Endothelial cell (in vitro differentiated cells): Measurements from ENCODE around the gene FASLG. TPM values are rescaled to one million over a fixed set of nuclear protein-coding genes. Genes with fewer than 3 reads are reported as not detected.

ENCODE experiments used
- DNase-seq: peaks from one replicate; pipeline ENCODE4 v3.0.0; 2021; ENCODE audit warnings: low spot score
- H3K27ac Mint-ChIP-seq: one replicate; pipeline ENCODE4 v1.8.0; 2021; ENCODE audit warnings: mixed read lengths, inconsistent platforms; ENCODE audit not compliant: unreplicated experiment
- H3K27me3 Mint-ChIP-seq: one replicate; pipeline ENCODE4 v1.8.0; 2021; ENCODE audit warnings: mild to moderate bottlenecking, moderate library complexity, mixed read lengths, inconsistent platforms; ENCODE audit not compliant: unreplicated experiment
- H3K36me3 Mint-ChIP-seq: one replicate; pipeline ENCODE4 v1.8.0; 2021; ENCODE audit warnings: mild to moderate bottlenecking, low read depth, mixed read lengths, inconsistent platforms; ENCODE audit not compliant: unreplicated experiment
- H3K4me1 Mint-ChIP-seq: one replicate; pipeline ENCODE4 v1.8.0; 2021; ENCODE audit warnings: mild to moderate bottlenecking, mixed read lengths, inconsistent platforms; ENCODE audit not compliant: unreplicated experiment
- H3K4me3 Mint-ChIP-seq: one replicate; pipeline ENCODE4 v1.8.0; 2021; ENCODE audit warnings: mild to moderate bottlenecking, mixed read lengths, inconsistent platforms; ENCODE audit not compliant: unreplicated experiment
- H3K9me3 Mint-ChIP-seq: one replicate; pipeline ENCODE4 v1.8.0; 2021; ENCODE audit warnings: mixed read lengths, inconsistent platforms; ENCODE audit not compliant: unreplicated experiment
- total RNA-seq: library from RNA; stranded (reverse); fragmentation: NEBNext Ultra II Directional; extraction: Animal tissue kit (Norgen Biotek cat#: 25700); gene quantifications from one replicate; pipeline ENCODE4 v1.2.1, GENCODE V29; 2021; ENCODE audit not compliant: unreplicated experiment
- TF ChIP-seq, protein P1 (sequence below): fragments of 200-600 bp; sonication (generic); IDR thresholded peaks from one replicate; pipeline ENCODE4 v1.5.0; 2021; ENCODE audit warnings: antibody characterized with exemption; ENCODE audit not compliant: unreplicated experiment

Gene FASLG
- total RNA-seq, 1 donor from 2014 or later = not detected

DNA sequence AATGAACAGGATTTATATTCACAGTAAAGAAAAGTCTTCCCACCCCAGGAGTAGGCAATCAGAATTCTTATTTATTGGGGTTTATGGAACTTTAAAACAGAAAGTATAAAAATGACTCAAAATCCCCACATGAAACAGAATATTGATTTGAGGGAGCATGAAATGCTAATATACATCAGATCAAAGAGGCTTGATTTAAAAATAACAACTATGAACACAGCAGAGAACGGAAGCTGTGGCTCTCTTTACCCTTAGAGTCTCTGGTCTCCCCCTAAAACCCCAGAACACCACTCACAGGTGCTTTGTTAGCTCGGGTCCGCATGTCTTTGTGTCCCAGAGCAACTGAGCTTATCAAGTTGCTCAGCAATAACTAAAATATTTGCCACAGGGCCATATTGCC lies 31.2 kb upstream of the FASLG start:
- Mint-ChIP-seq H3K9me3 (no peaks in the 10 kb centered on the region), H3K27me3 (no peaks in the 10 kb centered on the region), H3K27ac (no peak overlapping the region), H3K36me3 (peaks cover 6% of the 10 kb centered on the region), H3K4me1 (no peaks in the 10 kb centered on the region), H3K4me3 (no peak overlapping the region)
- TF ChIP-seq, protein P1, sequence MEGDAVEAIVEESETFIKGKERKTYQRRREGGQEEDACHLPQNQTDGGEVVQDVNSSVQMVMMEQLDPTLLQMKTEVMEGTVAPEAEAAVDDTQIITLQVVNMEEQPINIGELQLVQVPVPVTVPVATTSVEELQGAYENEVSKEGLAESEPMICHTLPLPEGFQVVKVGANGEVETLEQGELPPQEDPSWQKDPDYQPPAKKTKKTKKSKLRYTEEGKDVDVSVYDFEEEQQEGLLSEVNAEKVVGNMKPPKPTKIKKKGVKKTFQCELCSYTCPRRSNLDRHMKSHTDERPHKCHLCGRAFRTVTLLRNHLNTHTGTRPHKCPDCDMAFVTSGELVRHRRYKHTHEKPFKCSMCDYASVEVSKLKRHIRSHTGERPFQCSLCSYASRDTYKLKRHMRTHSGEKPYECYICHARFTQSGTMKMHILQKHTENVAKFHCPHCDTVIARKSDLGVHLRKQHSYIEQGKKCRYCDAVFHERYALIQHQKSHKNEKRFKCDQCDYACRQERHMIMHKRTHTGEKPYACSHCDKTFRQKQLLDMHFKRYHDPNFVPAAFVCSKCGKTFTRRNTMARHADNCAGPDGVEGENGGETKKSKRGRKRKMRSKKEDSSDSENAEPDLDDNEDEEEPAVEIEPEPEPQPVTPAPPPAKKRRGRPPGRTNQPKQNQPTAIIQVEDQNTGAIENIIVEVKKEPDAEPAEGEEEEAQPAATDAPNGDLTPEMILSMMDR = no peak
- no peak for DNase-seq

DNA sequence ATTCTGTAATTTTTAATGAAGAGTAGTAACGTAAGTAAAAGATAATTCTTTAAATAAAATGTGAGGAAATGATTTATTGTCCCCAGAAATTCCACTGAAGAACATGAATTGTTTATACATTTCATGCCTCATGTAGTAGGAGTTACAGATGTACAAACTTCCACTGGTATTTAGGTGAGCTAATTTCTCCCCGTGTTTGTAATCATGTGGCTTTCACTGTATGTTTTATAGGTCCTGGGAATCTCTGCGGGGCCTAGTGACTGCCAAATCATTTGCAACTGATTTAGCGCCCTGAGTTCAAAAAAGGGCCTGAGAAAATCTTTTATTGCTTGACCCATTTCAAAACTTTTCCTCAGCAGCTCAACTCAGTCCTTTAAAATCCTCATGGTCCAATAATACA lies 30.5 kb upstream of the FASLG start:
- Mint-ChIP-seq H3K4me3 (no peak overlapping the region), H3K27me3 (no peaks in the 10 kb centered on the region), H3K27ac (no peak overlapping the region), H3K36me3 (peaks cover 5% of the 10 kb centered on the region), H3K9me3 (no peaks in the 10 kb centered on the region), H3K4me1 (no peaks in the 10 kb centered on the region)
- no peak for DNase-seq
- TF ChIP-seq, protein P1 = no peak

DNA sequence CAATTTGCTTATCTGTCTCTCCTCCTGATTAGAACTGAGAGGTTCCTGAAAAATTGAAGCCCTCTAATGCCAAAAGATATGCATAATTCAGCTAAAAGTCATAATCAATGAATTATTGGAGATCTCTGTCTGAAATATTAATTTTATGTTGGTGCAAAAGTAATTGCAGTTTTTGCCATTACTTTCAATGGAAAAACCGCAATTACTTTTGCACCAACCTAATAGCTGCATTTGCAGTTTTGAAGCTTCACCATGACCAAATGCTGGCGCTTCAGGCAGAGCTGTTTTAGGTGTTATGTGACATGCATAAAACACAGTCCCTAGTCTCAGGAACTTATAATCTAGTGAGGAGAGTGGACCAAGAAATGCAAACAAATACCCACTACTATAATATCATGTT lies 29.7 kb upstream of the FASLG start:
- Mint-ChIP-seq H3K4me1 (no peaks in the 10 kb centered on the region), H3K9me3 (no peaks in the 10 kb centered on the region)

DNA sequence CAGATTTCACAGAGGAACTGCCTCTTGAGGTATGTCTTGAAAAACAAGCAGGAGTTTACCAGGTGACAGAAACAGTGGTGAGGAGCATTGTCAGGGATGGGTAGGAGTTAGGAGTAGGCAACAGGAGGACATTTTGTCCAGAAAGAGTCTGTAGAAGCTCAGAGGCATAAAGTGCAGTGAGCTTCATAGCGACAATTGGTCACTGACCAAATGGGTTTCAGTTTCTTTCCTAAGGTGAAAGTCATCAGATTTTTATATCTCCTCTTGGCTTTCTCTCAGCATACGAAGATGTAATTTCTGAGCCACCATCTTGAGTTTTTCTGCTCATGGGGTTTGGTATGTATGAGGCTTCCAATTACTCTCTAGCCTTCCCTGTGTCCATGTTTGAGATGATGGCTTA lies 29.3 kb upstream of the FASLG start:
- Mint-ChIP-seq H3K4me1 (no peaks in the 10 kb centered on the region), H3K9me3 (no peaks in the 10 kb centered on the region), H3K36me3 (peaks cover 5% of the 10 kb centered on the region), H3K4me3 (no peak overlapping the region), H3K27ac (no peak overlapping the region), H3K27me3 (no peaks in the 10 kb centered on the region)
- DNase-seq = no peak
- TF ChIP-seq, protein P1 = no peak

More for the DNA sequence above, 29.7 kb upstream of the FASLG start:
- Mint-ChIP-seq H3K27ac (no peak overlapping the region), H3K4me3 (no peak overlapping the region), H3K27me3 (no peaks in the 10 kb centered on the region), H3K36me3 (peaks cover 5% of the 10 kb centered on the region)
- TF ChIP-seq, protein P1 = no peak
- no peak for DNase-seq

DNA sequence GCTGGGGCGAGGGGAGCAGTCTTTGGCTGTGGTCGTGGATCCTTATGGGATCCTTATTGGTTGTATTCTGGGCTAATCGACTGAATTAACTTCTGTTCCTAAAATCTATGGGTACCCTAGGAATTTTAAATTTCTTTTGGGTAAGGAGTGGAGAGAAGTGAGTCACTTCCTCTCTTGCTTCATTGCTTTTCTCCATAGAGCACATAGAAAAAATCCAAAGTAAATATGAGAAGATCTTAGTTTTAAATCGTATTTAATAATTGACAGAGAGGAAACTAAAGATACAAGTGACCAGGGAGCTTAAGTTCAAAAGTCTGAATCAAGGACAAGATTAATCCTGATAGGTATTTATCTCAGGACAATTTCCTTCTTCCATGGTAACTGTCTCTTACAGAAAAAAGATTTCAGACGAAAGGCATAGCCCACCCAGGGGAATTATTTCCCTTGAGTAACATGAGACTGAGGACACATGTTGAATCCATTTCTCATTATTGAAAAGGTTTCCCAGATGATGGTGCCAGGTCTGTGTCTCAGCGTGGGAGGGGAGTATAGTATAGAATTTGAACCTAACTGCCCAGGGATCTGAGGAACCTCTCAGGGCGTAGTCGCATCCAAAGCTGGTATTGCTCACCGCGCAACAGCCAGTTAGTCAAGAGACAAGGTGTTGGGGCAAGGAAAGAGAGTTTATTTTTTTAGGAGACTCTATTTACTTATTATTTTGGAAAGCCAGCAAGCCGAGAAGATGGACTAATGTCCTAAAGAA lies 28.7 kb upstream of the FASLG start:
- Mint-ChIP-seq H3K27me3 (no peaks in the 10 kb centered on the region), H3K4me3 (no peak overlapping the region), H3K4me1 (no peaks in the 10 kb centered on the region), H3K27ac (no peak overlapping the region), H3K9me3 (no peaks in the 10 kb centered on the region), H3K36me3 (peaks cover 5% of the 10 kb centered on the region)
- DNase-seq = no peak
- TF ChIP-seq, protein P1 = no peak
